Panc1 (cell line): ENCODE data around the gene EDRF1. TPM values are rescaled to one million over a fixed set of nuclear protein-coding genes. Genes with fewer than 3 reads are reported as not detected.

Source experiments
- ATAC-seq: fragments of 200-7000 bp; cut with Tn5 transposase; 2 replicates; pipeline ENCODE4 v1.9.1; 2020; ENCODE audit warnings: mild to moderate bottlenecking, moderate library complexity
- BruUV-seq: library from RNA; stranded (reverse); fragments of 400-500 nt; replicated peaks from 2 replicates; lab custom pipeline; 2021; lab: Mats Ljungman, UMichigan
- CTCF ChIA-PET: fragments of 300-600 bp; sonication (Branson Sonifier 250); formaldehyde crosslinking; loops from one replicate; lab custom pipeline; 2022; ENCODE audit warnings: antibody characterized with exemption; lab: Charles Lee
- POLR2A ChIA-PET: fragments of 300-600 bp; sonication (Branson Sonifier 250); formaldehyde crosslinking; loops from one replicate; lab custom pipeline; 2022; ENCODE audit warnings: antibody characterized with exemption; lab: Charles Lee
- DNase-seq: peaks from one replicate; pipeline ENCODE4 v3.0.0-alpha.2; 2010; ENCODE audit warnings: low read depth, low spot score
- H3K27ac ChIP-seq: 2 replicates; pipeline ENCODE4 v1.5.1; 2011; ENCODE audit warnings: mild to moderate bottlenecking, low read length, inconsistent platforms
- H3K27me3 ChIP-seq: fragments of 200-500 bp; sonication (Bioruptor generic); 2 replicates; pipeline ENCODE4 v1.6.0; 2014; ENCODE audit warnings: low read length, inconsistent platforms; ENCODE audit not compliant: control insufficient read depth, insufficient read depth
- H3K36me3 ChIP-seq: fragments of 200-500 bp; sonication (Bioruptor generic); 2 replicates; pipeline ENCODE4 v1.5.1; 2014; ENCODE audit warnings: inconsistent platforms, mild to moderate bottlenecking, low read length, moderate library complexity; ENCODE audit not compliant: control insufficient read depth, insufficient read depth
- H3K4me1 ChIP-seq: 2 replicates; pipeline ENCODE4 v1.5.1; 2011; ENCODE audit warnings: inconsistent platforms, mild to moderate bottlenecking, low read length, moderate library complexity; ENCODE audit not compliant: control insufficient read depth, insufficient read depth
- H3K4me3 ChIP-seq, 2 experiments: 2 replicates each; pipeline ENCODE4 v1.5.1; 2011 to 2012; ENCODE audit warnings: low read depth in 2 of 2, low read length in 2 of 2, mild to moderate bottlenecking in 2 of 2, inconsistent platforms in 1 of 2, moderate library complexity in 1 of 2
- H3K9me3 ChIP-seq: fragments of 200-500 bp; sonication (Bioruptor generic); 2 replicates; pipeline ENCODE4 v1.5.1; 2014; ENCODE audit warnings: low read depth, mild to moderate bottlenecking, inconsistent platforms, low read length, moderate library complexity; ENCODE audit not compliant: control insufficient read depth, insufficient read depth
- CTCF ChIP-seq: fragments of 450-650 bp; IDR thresholded peaks from 2 replicates; pipeline ENCODE4 v1.5.1; 2017; ENCODE audit warnings: mild to moderate bottlenecking
- POLR2AphosphoS5 ChIP-seq: IDR thresholded peaks from 2 replicates; pipeline ENCODE4 v1.6.1; 2012; ENCODE audit warnings: mild to moderate bottlenecking, low read depth, low read length, moderate library complexity
- REST ChIP-seq, 2 experiments: IDR thresholded peaks; 2 replicates each; pipeline ENCODE4 v1.6.1; 2011 to 2012; ENCODE audit warnings: low read depth in 2 of 2, control low read depth in 1 of 2, low read length in 1 of 2, mild to moderate bottlenecking in 1 of 2, moderate library complexity in 1 of 2; ENCODE audit not compliant: insufficient read depth in 1 of 2
- SIN3A ChIP-seq: IDR thresholded peaks from 2 replicates; pipeline ENCODE4 v1.6.1; 2012; ENCODE audit warnings: low read depth, mild to moderate bottlenecking, low read length, moderate library complexity, borderline replicate concordance; ENCODE audit not compliant: insufficient read depth
- TCF7L2 ChIP-seq: IDR thresholded peaks from 2 replicates; pipeline ENCODE4 v1.6.1; 2011; ENCODE audit warnings: mild to moderate bottlenecking, low read depth, low read length, inconsistent platforms
- in situ Hi-C: cut with HindIII; loops from 2 replicates; pipeline ENCODE4 v1.10.0; 2016; ENCODE audit warnings: low sequenced_read_pairs, low pct_unique_long_range_greater_than_20kb
- intact Hi-C: fragments of 100-400 bp; cut with micrococcal nuclease; formaldehyde crosslinking; loops from one replicate; pipeline ENCODE4 v1.10.0; 2022; ENCODE audit not compliant: unreplicated experiment
- total RNA-seq: library from RNA; stranded (reverse); gene quantifications from one replicate; pipeline ENCODE4 v1.2.1, GENCODE V29; 2021; ENCODE audit not compliant: unreplicated experiment

EDRF1 gene
- total RNA-seq, 1 experiment from 2014 or later, result 36.3 TPM

GRCh38 chr10:125802131-125802530 lies 82.6 kb downstream of the EDRF1 start:
- H3K27me3 ChIP-seq, result no peaks in the 10 kb centered on the region
- H3K4me3 ChIP-seq, result no peak overlapping the region
- TF ChIP-seq POLR2AphosphoS5 (no peak), SIN3A (no peak), TCF7L2 (no peak), REST (IDR thresholded peaks at IDR 0.05; ENCODE audit: insufficient read depth in 1 of 2, low read depth in 2 of 2, low read length in 1 of 2) (no peak), CTCF (no peak)
- no peak overlapping the region for H3K27ac ChIP-seq
- ATAC-seq (no peak), DNase-seq (no peak)
- no peaks in the 10 kb centered on the region for H3K9me3 ChIP-seq
- ChIA-PET POLR2A (no interaction called here), CTCF (no interaction called here)
- BruUV-seq, result no TSS peak
- no peaks in the 10 kb centered on the region for H3K4me1 ChIP-seq
- intact Hi-C loops (no loop called here), in situ Hi-C loops (no loop called here)
- peaks cover 2% of the 10 kb centered on the region for H3K36me3 ChIP-seq

- no peak overlapping the region for H3K27ac ChIP-seq
- H3K27me3 ChIP-seq, result no peaks in the 10 kb centered on the region
- ATAC-seq (no peak), DNase-seq (no peak)
- no TSS peak for BruUV-seq
- peaks cover 2% of the 10 kb centered on the region for H3K36me3 ChIP-seq
- in situ Hi-C loops (no loop called here), intact Hi-C loops (no loop called here)
- no peaks in the 10 kb centered on the region for H3K4me1 ChIP-seq
- TF ChIP-seq TCF7L2 (no peak), REST (IDR thresholded peaks at IDR 0.05; ENCODE audit: insufficient read depth in 1 of 2, low read depth in 2 of 2, low read length in 1 of 2) (no peak), POLR2AphosphoS5 (no peak), SIN3A (no peak), CTCF (no peak)
- POLR2A ChIA-PET, result no interaction called here
- no peaks in the 10 kb centered on the region for H3K9me3 ChIP-seq
- H3K4me3 ChIP-seq, result no peak overlapping the region
- CTCF ChIA-PET, result no interaction called here
Measured at GRCh38 chr10:125802739-125803138, 83.2 kb downstream of the EDRF1 start.
